ENCODE results near the gene PRR16.

Gene PRR16

DNA sequence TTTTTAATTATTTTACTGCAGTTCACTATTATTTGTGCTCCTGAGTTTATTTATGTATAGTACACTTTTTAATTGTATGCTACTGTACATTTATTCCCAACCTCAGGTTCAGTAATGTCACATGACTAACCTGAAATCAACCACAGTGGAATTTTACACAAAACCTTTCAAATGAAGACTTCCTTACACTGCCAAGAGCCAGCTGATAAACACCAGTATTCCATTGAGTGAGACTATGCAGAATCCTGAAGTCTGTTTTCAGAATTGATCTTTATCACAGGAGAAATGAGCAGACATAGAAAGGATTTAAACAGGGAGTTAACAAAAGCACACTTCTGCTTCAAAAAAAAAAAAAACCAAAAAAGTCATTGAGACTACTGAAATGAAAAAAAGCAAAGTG, 219.5 kb downstream of the PRR16 start:
- ATAC-seq, result peak; percentile 27; the same call in 2 of the 3 replicates
- peak; percentile 38 for TF ChIP-seq ISL1 (CRISPR knock-in tag; IDR thresholded peaks at IDR 0.05)
- no peak for TF ChIP-seq OSR1 (CRISPR knock-in tag; IDR thresholded peaks at IDR 0.05)
- peak; percentile 54; the same call in 1 of the 2 replicates for TF ChIP-seq TCF4 (CRISPR knock-in tag; IDR thresholded peaks at IDR 0.05; ENCODE audit: borderline replicate concordance)

GRCh38 chr5:120684213-120684612, 220.1 kb downstream of the PRR16 start:
- ATAC-seq, result peak; percentile 73
- TF ChIP-seq ISL1 (CRISPR knock-in tag; IDR thresholded peaks at IDR 0.05), result no peak
- TF ChIP-seq PPARA (CRISPR knock-in tag; IDR thresholded peaks at IDR 0.05; ENCODE audit: borderline replicate concordance), result no peak
- TF ChIP-seq, protein P1, sequence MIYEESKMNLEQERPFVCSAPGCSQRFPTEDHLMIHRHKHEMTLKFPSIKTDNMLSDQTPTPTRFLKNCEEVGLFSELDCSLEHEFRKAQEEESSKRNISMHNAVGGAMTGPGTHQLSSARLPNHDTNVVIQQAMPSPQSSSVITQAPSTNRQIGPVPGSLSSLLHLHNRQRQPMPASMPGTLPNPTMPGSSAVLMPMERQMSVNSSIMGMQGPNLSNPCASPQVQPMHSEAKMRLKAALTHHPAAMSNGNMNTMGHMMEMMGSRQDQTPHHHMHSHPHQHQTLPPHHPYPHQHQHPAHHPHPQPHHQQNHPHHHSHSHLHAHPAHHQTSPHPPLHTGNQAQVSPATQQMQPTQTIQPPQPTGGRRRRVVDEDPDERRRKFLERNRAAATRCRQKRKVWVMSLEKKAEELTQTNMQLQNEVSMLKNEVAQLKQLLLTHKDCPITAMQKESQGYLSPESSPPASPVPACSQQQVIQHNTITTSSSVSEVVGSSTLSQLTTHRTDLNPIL (CRISPR knock-in tag; IDR thresholded peaks at IDR 0.05; ENCODE audit: low read depth), result no peak
- no peak for TF ChIP-seq ZFP3 (CRISPR knock-in tag; IDR thresholded peaks at IDR 0.05)
- no peak for TF ChIP-seq CSRNP3 (CRISPR knock-in tag; IDR thresholded peaks at IDR 0.05)
- no peak for TF ChIP-seq TOX (CRISPR knock-in tag; IDR thresholded peaks at IDR 0.05; ENCODE audit: borderline replicate concordance)
- TF ChIP-seq ZC3H10 (CRISPR knock-in tag; IDR thresholded peaks at IDR 0.05), result no peak
- no peak for TF ChIP-seq SNAI2 (CRISPR knock-in tag; IDR thresholded peaks at IDR 0.05)
- no peak for TF ChIP-seq ZNF8 (CRISPR knock-in tag; IDR thresholded peaks at IDR 0.05)
- no peak for TF ChIP-seq ZFP30 (CRISPR knock-in tag; IDR thresholded peaks at IDR 0.05)
- TF ChIP-seq OSR1 (CRISPR knock-in tag; IDR thresholded peaks at IDR 0.05), result no peak

- ATAC-seq, result peak; percentile 79
- TF ChIP-seq, protein P1 (CRISPR knock-in tag; IDR thresholded peaks at IDR 0.05; ENCODE audit: low read depth), result no peak
- TF ChIP-seq BACH2 (CRISPR knock-in tag; IDR thresholded peaks at IDR 0.05; ENCODE audit: borderline replicate concordance) (no peak), ZNF70 (CRISPR knock-in tag; IDR thresholded peaks at IDR 0.05) (peak; percentile 82; the same call in 1 of the 2 replicates)
Measured at GRCh38 chr5:120684749-120685415, 220.8 kb downstream of the PRR16 start.

- no peak for ATAC-seq
- TF ChIP-seq ZFP3 (CRISPR knock-in tag; IDR thresholded peaks at IDR 0.05) (no peak), CSRNP3 (CRISPR knock-in tag; IDR thresholded peaks at IDR 0.05) (no peak), GLIS3 (CRISPR knock-in tag; IDR thresholded peaks at IDR 0.05) (no peak), BACH2 (CRISPR knock-in tag; IDR thresholded peaks at IDR 0.05; ENCODE audit: borderline replicate concordance) (no peak), PATZ1 (CRISPR knock-in tag; IDR thresholded peaks at IDR 0.05; ENCODE audit: borderline replicate concordance) (no peak), ZNF8 (CRISPR knock-in tag; IDR thresholded peaks at IDR 0.05) (no peak), ZNF70 (CRISPR knock-in tag; IDR thresholded peaks at IDR 0.05) (no peak), ISL1 (CRISPR knock-in tag; IDR thresholded peaks at IDR 0.05) (no peak), PPARA (CRISPR knock-in tag; IDR thresholded peaks at IDR 0.05; ENCODE audit: borderline replicate concordance) (no peak), ESRRG (CRISPR knock-in tag; IDR thresholded peaks at IDR 0.05) (no peak), OSR1 (CRISPR knock-in tag; IDR thresholded peaks at IDR 0.05) (no peak), SNAI2 (CRISPR knock-in tag; IDR thresholded peaks at IDR 0.05) (no peak), CSDC2 (CRISPR knock-in tag; IDR thresholded peaks at IDR 0.05) (no peak)
Measured at GRCh38 chr5:120690621-120691407, 226.7 kb downstream of the PRR16 start.
